ENCODE results near the gene SKAP1.

The SKAP1 gene

DNA sequence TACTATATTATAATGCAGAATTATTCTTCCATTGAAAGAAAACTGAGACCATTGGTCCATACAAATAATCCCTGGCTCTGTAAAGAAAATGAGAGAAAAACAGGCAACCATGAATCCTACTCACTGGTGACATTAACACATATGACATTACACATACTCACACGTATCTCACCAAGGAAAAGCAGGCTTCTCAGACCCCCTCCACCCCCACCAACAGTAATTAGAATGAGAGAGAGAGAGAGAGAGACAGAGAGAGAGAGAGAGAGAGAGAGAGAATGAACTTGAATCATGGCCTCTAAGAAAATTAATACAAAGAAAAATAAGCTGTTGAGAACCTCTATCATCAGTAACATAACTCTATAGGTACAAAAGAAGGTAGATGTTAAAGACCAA lies 190.4 kb downstream of the SKAP1 start:
- POLR2A ChIA-PET (ENCODE audit: low non-redundant PET) = no interaction called here
- no peak overlapping the region for H3K27ac ChIP-seq
- CTCF ChIA-PET = interaction anchor here (1.4 kb wide), 1 partner anchor 26 kb away, joined by 3 read pairs; no protein-coding TSS in a partner anchor
- TF ChIP-seq, protein P1, sequence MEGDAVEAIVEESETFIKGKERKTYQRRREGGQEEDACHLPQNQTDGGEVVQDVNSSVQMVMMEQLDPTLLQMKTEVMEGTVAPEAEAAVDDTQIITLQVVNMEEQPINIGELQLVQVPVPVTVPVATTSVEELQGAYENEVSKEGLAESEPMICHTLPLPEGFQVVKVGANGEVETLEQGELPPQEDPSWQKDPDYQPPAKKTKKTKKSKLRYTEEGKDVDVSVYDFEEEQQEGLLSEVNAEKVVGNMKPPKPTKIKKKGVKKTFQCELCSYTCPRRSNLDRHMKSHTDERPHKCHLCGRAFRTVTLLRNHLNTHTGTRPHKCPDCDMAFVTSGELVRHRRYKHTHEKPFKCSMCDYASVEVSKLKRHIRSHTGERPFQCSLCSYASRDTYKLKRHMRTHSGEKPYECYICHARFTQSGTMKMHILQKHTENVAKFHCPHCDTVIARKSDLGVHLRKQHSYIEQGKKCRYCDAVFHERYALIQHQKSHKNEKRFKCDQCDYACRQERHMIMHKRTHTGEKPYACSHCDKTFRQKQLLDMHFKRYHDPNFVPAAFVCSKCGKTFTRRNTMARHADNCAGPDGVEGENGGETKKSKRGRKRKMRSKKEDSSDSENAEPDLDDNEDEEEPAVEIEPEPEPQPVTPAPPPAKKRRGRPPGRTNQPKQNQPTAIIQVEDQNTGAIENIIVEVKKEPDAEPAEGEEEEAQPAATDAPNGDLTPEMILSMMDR (conservative IDR thresholded peaks at IDR 0.05; ENCODE audit: low read depth) = no peak
- DNase-seq (ENCODE audit: low spot score) = no peak

DNA sequence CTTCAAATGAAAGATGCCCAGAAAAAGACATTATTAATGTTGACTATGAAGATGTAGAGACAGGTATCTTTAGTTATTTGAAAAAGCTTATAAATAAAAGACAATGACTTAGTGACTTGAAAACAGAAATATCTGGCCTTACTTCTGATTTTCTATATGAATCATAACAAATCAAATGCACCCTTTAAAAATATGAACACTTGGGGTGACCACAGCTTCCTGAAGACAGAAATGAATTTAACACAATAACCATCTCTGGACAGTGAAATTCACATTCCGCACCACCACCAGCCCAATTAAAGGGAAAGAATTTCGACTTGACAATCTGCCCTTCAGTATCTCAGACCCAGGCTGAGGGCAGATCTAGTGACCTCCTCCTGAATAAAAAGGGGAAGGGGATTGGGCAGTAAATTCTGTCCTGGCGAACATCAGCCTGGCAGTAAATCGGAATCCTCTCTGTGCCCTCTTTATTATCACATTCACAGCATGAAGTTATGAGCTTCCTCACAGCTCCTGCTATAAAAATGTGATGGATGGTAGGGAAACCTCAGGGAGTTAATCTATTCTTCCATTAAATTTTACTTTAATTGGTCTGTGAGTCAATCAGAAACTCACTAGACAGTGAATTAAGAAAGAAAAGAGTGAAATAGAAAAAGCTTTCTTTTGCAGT lies 190.9 kb downstream of the SKAP1 start:
- ChIA-PET POLR2A (ENCODE audit: low non-redundant PET) (no interaction called here), CTCF (interaction anchor here (1.4 kb wide), 1 partner anchor 26 kb away, joined by 3 read pairs; no protein-coding TSS in a partner anchor)
- TF ChIP-seq, protein P1 (conservative IDR thresholded peaks at IDR 0.05; ENCODE audit: low read depth) = no peak
- H3K27ac ChIP-seq = no peak overlapping the region
- no peak for DNase-seq (ENCODE audit: low spot score)

DNA sequence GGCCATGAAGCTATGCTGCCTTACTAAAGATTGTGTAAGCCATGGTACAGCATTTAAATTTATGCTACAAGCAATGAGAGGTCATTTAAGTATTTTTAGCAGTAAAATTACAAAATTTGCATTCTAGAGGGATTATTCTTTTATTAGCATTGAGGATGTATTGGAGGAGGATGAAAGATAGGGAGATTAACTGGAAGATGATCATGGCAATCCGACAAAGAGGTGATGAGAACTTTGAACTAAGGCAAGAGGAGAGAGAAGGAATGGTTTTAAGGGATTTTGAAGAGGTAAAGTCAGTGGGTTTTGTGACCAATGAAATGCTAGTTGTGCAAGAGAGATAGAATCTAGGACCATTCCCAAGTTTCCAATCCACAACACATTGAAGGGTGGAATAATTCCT lies 192.6 kb downstream of the SKAP1 start:
- no peak overlapping the region for H3K27ac ChIP-seq
- ChIA-PET CTCF (interaction anchor here (1.3 kb wide), 1 partner anchor 11 kb away, joined by 3 read pairs; no protein-coding TSS in a partner anchor), POLR2A (ENCODE audit: low non-redundant PET) (no interaction called here)
- TF ChIP-seq, protein P1 (conservative IDR thresholded peaks at IDR 0.05; ENCODE audit: low read depth) = no peak
- DNase-seq (ENCODE audit: low spot score) = no peak

DNA sequence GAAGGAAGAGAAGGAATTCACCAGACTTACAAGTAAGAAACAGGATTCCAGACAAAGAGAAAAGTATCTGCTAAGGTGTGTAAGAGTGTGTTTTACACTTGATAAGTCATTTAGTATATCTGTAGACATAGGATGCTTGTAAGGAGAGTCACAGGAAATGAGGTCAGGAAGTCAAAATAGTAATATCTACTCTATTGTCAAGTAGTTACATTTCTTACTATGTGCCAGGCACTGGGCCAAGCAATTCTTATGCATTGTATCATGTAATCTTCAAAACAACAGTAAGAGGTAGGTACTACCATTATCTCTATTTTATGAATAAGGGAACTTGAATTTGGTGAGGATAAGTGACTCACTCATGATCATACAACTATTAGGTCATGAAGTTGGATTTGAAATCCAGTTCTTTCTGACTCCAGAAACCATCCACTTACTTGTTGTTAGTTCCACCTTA lies 193.3 kb downstream of the SKAP1 start:
- ChIA-PET POLR2A (ENCODE audit: low non-redundant PET) (no interaction called here), CTCF (interaction anchor here (0.6 to 1.3 kb wide), 3 partner anchors 10 to 903 kb away, joined by 3 read pairs; no protein-coding TSS in a partner anchor)
- TF ChIP-seq, protein P1 (conservative IDR thresholded peaks at IDR 0.05; ENCODE audit: low read depth) = no peak
- peak; percentile 79 for DNase-seq (ENCODE audit: low spot score)
- no peak overlapping the region for H3K27ac ChIP-seq

DNA sequence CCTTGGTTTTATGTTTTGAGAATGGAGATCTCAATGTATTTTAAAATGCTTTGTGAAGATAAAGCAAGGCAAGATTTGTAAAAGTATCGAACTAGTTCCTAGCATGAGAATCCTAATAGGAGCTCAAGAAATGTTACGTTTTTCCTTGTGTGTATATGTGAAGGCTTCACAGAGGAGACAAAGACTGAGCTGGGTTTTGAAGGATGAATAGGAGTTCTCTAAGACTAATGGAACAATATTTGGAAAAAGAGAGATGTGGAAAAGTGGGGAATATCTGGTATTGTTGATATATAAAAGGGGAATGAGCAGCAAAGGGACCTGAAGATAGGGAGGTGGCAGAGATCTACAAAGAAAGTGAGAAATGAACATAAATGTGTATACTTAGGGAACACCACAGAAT lies 195.1 kb downstream of the SKAP1 start:
- H3K27ac ChIP-seq = no peak overlapping the region
- ChIA-PET POLR2A (ENCODE audit: low non-redundant PET) (no interaction called here), CTCF (interaction anchor here (1.0 kb wide), 1 partner anchor 25 kb away, joined by 6 read pairs; no protein-coding TSS in a partner anchor)
- TF ChIP-seq, protein P1 (conservative IDR thresholded peaks at IDR 0.05; ENCODE audit: low read depth) = no peak
- no peak for DNase-seq (ENCODE audit: low spot score)

DNA sequence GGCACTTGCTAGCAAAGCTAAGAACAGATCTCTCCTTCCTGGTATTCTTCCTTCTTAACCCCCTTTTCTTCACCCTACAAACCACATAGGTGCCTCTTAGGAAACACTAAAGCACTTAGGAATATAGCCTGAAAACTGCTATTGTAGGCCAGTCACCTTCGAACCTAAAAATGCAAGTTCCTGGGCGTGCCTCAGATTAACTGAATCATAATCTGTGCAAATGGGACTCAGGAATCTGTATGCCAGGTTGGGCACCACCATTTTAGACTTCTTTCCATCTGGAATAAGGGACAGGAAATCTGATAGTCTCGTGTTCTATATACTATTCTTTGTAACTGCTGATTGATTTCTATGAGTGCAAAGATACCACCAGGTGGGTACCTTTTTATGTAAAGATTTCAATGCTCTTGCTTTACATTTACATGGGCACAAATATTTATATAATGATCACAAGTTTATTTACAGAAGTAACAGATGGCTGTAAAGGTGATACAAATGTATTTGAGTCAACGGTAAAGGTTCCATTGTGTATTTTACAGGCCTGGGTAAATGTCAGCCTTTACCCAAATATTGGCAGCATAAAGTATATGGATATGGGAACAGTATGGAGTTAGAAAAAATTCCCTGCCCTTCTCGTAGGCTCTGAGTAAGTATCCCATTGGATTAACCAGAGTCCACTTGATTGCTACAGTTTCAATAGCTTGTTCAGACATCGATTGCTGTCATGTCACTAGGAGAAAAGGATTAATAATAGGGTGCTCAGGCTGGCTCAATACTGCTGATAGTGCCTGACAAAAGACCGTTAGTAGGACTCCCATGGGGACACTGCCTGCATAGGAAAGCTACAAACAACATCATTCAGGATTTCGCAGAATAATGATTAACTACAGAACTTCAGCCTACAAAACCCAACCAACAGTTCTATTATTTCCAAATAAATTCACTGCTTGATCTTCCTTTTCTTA lies 197.7 kb downstream of the SKAP1 start:
- TF ChIP-seq, protein P1 (conservative IDR thresholded peaks at IDR 0.05; ENCODE audit: low read depth) = no peak
- no peak overlapping the region for H3K27ac ChIP-seq
- ChIA-PET CTCF (interaction anchor here (0.6 to 0.7 kb wide), 3 partner anchors 17 to 899 kb away, joined by 3 to 4 read pairs (median 3); no protein-coding TSS in a partner anchor), POLR2A (ENCODE audit: low non-redundant PET) (no interaction called here)
- no peak for DNase-seq (ENCODE audit: low spot score)

Data from RWPE1 (cell line).